GM18507 (cell line): ENCODE data around the gene RGL2.
"Not testable (repeated sequence)": the region's sequence is repeated elsewhere in the genome, so short reads cannot be mapped to it uniquely, and the experiment has no call there.

Experiments used
- DNase-seq: peaks from one replicate; pipeline ENCODE4 v3.0.0; 2011; ENCODE audit warnings: low read depth; ENCODE audit not compliant: insufficient read length; ENCODE audit errors: extremely low spot score
- FAIRE-seq: peaks from 2 replicates; lab custom pipeline; 2011; peaks lifted over from hg19 to GRCh38; lab: Jason Lieb, UNC

RGL2 gene, protein sequence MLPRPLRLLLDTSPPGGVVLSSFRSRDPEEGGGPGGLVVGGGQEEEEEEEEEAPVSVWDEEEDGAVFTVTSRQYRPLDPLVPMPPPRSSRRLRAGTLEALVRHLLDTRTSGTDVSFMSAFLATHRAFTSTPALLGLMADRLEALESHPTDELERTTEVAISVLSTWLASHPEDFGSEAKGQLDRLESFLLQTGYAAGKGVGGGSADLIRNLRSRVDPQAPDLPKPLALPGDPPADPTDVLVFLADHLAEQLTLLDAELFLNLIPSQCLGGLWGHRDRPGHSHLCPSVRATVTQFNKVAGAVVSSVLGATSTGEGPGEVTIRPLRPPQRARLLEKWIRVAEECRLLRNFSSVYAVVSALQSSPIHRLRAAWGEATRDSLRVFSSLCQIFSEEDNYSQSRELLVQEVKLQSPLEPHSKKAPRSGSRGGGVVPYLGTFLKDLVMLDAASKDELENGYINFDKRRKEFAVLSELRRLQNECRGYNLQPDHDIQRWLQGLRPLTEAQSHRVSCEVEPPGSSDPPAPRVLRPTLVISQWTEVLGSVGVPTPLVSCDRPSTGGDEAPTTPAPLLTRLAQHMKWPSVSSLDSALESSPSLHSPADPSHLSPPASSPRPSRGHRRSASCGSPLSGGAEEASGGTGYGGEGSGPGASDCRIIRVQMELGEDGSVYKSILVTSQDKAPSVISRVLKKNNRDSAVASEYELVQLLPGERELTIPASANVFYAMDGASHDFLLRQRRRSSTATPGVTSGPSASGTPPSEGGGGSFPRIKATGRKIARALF

DNA sequence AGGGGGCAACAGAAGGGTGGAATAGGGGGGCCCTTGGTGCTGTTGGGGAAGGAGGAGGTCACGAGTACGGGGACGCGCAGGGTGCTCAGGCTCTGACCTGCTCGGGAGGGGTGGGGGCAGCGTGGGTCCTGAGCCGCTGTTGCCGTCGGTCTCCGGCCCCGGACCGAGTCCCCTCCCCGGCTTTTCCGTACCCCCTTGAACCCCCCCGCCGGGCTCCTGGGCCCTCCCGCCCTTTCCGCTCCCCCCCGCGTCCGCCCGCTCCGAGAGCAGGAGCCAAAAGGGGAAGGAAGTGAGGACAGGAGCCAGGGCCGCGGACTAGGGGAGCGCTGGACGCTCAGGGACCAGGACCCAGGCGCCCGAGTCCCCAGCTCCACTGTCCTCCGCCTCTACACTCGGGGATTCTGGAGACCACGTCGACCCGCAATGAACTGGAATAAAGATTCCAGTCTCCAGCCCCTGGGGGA, at the start of gene RGL2:
TSS of gene RGL2 (minus strand) at position 170 of the 464 bp plus-strand sequence. CDS start 332 bp downstream, outside the sequence.
- FAIRE-seq: no peak
- DNase-seq: no peak

DNA sequence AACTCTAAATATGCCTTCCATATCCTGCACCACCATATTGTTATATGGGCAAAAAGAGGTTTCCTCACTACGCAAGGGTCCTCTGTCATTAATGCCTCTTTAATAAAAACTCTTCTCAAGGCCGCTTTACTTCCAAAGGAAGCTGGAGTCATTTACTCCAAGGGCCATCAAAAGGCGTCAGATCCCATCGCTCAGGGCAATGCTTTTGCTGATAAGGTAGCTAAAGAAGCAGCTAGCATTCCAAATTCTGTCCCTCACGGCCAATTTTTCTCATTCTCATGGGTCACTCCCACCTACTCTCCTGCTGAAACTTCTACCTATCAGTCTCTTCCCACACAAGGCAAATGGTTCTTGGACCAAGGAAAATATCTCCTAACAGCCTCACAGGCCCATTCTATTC, 49.1 kb upstream of the RGL2 start:
- DNase-seq (no peak), FAIRE-seq (no peak)

DNA sequence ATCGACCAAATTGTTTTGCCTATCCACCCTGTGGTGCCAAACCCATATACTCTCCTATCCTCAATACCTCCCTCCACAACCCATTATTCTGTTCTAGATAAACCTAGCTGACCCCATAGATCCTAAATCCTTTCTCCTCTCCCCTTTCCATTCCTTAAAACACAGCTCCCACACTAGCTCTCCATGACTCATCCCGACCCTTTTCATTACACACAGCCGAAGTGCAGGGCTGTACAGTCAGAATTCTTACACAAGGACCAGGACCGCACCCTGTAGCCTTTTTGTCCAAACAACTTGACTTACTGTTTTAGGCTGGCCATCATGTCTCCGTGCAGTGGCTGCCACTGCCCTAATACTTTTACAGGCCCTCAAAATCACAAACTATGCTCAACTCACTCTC, 48.2 kb upstream of the RGL2 start:
- not testable (repeated sequence) for DNase-seq, FAIRE-seq

DNA sequence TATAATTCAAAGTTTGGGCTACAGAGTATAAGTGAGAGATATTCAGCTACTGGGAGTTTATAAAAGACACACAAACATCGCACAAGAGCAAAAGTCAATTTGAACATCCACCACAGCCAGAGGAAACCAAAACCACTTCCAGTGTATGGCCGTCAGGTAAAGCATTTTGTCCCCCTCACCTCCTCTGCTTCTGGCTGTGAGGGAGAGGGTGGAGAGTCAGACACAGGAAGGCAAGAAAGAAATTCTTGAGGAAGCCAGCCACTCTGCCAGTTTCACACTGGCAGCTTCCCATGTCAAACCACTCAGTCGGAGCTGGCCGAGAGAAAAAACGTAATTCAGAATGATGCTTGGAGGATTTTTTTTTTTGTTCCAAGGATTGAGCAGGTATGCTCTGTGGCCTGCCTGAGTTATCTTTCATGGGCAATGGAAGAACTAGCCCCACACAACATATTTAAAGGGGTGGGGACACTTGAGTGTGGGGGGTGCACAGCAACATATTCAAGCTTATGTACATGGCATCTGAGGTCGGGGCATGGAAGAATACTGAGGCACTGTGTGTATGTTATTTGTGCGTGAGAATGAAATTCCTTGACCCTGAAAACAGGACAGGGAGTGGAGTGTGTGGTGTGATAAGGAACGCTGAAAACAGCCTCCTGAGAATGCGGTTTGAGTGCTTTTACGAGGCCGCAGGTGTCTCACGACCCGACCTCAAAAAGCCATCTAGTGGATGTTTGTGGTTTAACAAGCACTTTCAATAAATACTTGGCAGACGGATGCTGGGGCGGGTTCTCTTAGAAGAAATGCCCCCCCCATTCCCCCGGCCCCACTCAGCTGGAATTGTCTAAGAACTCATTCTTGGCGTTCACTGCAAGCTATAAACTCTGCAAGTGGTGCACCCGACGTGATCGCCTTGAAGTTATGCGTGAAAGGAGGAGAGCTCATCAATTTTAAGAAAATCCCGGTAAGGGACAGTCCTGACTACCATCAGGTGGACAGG, 46.3 kb upstream of the RGL2 start:
- FAIRE-seq: peak; percentile 73
- DNase-seq: no peak

DNA sequence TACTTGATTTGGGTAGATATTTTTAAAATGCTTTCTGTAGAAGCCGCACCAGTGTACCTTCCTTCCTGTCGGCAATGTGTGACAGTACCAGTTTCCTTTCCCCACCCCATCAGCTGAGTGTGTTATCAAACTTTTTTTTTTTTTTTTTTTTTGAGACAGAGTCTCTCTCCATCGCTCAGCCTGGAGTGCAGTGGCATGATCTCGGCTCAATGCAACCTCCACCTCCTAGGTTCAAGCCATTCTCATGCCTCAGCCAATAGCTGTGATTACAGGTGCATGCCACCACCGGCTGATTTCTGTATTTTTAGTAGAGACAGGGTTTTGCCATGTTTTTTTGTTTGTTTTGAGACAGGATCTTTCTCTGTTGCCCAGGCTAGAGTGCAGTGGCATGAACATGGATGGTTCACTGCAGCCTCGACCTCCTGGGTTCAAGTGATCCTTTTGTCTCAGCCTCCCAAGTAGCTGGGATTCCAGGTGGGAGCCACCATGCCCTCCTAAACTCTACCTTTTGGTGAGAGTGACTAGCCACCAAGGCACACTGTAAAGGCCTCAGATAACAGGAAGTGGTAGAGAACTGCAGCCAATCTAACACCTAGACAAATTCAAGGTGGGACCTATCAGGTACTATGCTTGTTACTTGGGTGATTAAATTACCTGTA, 45.3 kb upstream of the RGL2 start:
- DNase-seq (peak; percentile 42), FAIRE-seq (peak; percentile 82)

DNA sequence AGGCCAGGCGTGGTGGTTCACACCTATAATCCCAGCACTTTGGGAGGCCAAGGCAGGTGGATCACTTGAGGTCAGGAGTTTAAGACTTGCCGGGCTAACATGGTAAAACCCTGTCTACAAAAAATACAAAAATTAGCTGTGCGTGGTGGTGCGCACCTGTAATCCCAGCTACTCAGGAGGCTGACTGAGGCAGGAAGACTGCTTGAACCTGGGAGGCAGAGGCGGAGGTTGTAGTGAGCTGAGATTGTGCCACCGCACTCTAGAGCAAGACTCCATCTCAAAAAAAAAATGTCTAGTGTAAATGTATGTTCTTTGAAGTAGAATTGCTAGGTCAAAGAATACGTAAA, 44.8 kb upstream of the RGL2 start:
- DNase-seq, FAIRE-seq: not testable (repeated sequence)

DNA sequence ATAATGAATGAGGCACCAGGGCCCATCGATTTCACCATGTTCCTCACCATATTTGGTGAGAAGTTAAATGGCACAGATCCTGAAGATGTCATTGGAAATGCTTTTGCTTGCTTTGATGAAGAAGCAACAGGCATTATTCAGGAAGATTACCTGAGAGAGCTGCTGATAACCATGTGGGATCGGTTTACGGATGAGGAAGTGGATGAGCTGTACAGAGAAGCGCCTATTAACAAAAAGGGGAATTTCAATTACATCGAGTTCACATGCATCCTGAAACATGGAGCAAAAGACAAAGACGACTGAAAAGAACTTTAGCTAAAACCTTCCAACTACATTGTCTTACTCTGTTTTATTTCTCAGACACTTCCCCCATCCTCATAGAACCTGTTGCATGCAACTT, 40.5 kb upstream of the RGL2 start:
- no peak for DNase-seq
- no peak for FAIRE-seq

DNA sequence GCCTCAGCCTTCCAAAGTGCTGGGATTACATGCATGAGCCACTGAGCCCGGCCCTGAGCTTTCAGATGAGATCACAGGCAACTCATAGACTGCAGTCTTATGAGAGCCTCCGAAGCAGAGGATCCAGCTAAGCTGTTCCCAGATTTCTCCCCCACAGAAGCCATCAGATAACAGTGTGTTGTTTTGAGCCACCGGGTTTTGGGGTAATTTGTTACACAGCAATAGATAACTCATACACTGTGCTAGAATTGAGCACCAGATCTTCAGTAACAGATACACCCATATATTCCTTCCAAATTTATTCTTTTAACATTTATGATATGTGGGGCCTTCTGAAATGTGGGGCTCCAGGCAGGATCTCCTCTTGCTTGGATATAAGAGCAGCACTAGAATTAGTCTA, 37.8 kb upstream of the RGL2 start:
- no peak for FAIRE-seq
- no peak for DNase-seq

DNA sequence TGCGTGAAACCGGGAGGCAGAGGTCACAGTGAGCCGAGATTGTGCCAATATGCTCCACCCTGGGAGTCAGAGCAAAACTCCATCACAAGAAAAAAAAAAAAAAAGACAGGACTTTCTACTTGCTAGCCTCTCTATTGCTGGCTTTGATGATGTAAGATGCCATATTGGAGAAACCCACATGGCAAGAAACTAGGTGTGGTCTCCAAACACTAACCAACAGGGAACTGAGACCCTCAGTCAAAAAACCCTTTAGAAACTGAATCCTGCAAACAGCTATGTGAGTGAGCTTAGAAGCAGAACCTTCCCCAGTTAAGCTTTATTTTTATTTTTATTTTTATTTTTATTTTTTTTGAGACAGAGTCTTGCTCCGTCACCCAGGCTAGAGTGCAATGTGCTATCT, 37.2 kb upstream of the RGL2 start:
- FAIRE-seq (no peak), DNase-seq (no peak)

DNA sequence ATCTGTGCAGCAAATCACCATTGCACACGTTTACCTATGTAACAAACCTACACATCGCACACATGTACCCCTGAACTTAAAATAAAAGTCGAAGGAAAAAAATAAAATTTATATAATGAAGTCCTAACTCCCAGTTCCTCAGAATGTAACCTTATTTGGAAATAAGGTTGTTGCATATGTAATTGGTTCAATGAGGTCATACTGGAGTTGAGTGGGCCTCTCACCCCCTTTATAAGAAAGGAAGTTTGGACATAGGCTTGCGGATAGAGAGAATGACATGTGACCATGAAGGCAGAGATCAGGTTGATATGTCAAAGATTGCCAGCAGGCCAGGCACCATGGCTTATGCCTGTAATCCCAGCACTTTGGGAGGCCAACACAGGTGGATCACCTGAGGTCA, 34.9 kb upstream of the RGL2 start:
- DNase-seq (no peak), FAIRE-seq (no peak)

DNA sequence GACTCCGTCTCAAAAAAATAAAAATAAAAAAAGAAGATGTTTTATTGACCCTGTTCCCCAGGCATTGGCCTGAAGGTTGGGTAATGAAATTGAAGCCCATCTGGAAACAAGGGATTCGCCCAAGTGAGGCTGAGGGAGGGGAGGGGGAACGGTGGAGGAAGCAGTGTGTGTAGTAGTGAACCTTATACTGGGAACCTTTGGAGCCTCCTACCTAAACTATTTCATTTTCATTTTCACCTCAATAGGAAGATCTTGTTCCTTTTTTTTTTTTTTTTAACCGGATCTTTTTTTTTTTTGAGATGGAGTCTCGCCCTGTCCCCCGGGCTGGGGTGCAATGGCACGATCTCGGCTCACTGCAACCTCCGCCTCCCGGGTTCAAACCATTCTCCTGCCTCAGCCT, 32.0 kb upstream of the RGL2 start:
- FAIRE-seq: no peak

DNA sequence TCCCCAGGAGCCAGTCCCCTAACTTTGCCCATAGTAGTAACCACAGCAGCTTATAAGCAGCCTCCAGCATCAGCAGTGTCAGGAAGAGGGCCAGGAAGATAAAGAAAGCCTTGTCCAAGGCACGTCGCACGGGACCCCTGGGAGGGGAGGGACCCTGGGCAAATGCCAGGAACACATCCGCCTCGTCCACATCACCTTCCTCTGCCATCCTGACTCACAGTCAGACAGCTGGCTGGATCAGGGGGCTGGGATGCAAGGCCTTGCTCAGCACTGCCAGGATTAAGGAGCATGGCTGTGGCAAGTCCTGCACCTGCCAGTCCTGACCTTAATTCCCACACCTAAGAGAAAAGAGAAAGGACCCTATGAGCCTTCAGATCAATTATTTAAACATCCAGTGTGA, 30.3 kb upstream of the RGL2 start:
- no peak for FAIRE-seq
- no peak for DNase-seq

More for the DNA sequence above, 32.0 kb upstream of the RGL2 start:
- no peak for DNase-seq

DNA sequence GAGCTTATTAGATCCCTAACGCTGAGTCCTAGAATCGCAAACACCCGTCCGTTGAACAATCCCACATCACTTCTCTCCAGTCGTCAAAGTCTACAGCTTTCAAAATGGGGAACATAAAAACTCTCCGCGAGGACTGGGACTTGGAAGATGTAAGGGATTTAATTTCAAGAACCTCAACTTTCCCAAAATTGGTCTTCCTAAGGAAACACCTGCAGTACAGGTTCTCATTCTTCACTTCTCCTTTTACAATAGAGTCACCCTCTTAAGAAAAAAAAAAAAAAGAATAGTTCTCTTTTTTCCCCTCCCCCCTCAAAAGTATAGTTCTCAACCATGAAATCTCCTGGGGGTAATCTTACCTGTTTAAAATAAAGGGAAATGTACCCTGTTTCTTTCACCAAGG, 25.4 kb upstream of the RGL2 start:
- no peak for DNase-seq
- no peak for FAIRE-seq

DNA sequence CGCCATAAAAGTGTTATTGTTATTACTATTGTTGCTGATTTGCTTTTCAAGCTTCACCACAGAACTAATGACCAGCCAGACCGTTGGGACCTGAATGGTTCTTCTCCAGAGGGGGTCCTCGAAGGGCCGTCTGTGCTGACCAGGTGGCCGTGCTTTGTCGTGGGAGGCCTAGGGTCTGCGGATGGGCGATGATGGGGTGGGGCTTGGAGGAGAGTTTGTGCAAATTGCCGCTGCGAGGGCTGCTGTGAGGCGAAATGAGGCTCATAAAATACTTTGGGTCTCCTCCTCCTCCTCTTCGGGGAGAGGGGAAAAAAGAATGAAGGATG, 24.8 kb upstream of the RGL2 start:
- FAIRE-seq (no peak), DNase-seq (no peak)

DNA sequence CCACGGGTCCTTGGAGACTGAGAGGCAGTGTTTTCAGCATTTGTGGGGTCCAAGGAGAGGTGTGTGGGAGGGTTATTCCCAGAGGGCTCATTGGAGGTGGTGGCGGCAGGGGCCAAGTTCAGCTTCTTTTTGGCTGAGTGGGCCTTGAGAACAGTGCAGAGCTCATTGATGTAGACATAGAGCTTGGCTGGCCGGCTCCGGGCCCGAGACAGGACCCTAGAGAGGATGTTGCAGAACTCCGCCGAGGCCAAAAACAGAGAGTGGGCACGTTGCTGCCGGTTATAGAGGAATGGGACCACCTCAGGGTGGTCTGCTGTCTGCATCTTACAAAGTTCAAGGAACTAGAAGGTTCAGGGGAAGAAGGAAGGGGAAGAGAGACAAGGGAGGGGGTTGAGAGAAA, 22.5 kb upstream of the RGL2 start:
- FAIRE-seq (no peak), DNase-seq (no peak)

DNA sequence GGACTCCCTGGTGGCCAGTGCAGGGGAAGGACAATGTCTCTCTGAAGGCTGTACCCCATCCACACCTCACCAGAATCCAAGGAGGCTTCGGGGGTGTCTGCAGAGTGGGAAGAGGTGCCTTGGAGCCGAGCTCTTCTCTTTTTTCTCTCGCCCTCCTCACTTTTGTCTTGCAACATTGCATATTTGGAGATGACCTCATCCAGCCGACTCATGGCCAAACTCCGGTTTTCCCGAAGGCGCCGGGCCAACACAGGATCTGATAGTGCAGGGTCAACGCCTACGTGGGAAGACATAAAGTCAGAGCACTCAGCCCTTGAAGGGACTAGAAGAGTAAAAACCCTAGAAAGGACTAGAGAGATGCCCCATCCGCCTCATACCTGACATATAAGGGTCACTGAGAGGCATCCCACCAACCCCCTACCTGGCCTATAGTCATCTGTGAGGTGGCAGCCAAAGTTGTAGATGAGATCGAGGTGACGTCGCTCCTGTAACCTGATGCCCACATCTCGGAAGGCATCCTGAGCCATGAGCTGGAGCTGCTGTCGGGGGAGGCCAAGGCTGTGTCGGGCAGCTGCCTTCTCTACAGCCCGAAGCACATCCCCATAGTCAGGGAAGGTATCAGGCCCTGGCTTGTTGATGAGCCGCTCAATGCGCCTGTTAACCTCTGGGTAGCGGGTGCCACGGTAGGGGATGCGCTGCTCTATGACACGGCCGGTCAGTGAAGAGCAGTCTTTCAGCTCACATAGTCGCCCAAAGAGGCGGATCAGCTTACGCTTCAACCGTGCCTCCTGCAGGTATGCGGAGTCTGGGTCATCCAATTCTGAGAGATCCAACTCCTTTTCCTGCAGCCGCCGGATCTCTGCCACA, 21.8 kb upstream of the RGL2 start:
- no peak for FAIRE-seq
- DNase-seq: no peak

DNA sequence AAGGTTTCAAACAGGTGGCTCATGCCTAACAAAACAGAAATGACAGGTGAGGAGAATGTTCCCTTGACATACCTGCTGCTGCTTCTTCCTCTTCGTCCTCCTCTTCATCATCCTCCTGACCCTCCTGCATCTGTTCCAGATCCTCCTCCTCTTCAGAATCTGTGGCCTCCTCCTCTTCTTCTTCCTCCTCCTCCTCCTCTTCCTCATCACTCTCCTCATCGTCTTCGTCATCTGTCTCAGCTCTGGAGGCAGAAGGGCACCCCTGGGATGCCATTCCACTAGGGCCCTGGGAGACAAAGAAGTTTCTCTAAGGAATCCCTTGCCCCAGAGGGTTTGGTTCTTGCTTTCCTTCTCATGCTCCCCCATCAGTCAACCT, 21.2 kb upstream of the RGL2 start:
- DNase-seq: no peak
- FAIRE-seq: no peak

DNA sequence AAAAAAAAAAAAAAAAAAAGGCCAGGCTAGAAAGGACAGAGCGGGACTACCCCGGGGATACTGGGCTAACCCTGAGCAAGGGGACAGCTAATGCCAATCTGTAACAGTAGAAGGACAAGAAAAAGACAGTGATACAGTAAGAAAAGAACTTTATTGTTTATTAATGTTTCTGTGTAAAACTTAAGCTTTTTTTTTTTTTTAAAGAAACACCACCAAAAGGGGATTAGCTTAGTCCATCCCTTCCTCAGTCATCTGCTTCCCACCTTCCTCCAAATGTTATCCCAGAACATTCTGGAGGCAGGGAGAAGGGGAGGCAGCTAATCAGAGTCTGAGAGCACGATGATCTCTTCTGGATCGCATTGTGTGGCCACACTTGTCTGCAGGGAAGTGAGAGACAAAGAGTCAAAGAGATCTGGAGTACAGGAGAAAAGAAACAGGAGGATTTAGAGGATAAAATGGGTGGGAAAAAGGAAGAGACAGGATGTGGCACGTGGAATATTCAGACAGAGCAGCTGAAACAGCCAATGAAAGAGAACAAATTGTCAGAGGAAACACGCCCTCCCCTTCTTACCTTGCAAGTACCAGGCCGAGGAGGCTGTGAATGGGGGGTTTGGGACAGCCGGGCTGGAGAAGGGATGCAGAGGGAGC, 19.8 kb upstream of the RGL2 start:
- FAIRE-seq: no peak
- no peak for DNase-seq
